ENCODE results near the gene CERCAM. TPM values are rescaled to one million over a fixed set of nuclear protein-coding genes. Genes with fewer than 3 reads are reported as not detected.

The CERCAM gene
- total and polyA plus RNA-seq, 2 experiments from 2014 or later: 2.7 to 7.9 TPM

DNA sequence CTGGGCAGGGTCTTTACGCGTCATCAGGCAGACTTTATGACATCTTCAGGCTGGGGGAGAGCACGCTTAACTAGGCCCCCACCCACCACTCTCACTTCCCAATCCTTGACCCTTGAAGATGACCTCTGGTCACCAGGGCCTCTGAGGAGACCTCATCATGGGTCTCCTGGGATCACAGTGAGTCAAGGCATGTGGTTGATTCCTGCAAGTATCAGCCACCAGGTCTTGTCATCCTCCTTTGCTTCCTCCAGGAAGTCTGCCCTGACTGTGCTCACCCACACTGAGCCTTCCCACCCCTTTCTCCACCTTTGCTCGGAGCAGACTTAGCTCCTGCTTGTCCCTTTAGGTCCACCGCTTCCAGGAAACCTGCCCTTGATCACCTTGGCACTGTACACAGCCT lies 52.4 kb downstream of the CERCAM start (continued):
- TF ChIP-seq, protein P1, sequence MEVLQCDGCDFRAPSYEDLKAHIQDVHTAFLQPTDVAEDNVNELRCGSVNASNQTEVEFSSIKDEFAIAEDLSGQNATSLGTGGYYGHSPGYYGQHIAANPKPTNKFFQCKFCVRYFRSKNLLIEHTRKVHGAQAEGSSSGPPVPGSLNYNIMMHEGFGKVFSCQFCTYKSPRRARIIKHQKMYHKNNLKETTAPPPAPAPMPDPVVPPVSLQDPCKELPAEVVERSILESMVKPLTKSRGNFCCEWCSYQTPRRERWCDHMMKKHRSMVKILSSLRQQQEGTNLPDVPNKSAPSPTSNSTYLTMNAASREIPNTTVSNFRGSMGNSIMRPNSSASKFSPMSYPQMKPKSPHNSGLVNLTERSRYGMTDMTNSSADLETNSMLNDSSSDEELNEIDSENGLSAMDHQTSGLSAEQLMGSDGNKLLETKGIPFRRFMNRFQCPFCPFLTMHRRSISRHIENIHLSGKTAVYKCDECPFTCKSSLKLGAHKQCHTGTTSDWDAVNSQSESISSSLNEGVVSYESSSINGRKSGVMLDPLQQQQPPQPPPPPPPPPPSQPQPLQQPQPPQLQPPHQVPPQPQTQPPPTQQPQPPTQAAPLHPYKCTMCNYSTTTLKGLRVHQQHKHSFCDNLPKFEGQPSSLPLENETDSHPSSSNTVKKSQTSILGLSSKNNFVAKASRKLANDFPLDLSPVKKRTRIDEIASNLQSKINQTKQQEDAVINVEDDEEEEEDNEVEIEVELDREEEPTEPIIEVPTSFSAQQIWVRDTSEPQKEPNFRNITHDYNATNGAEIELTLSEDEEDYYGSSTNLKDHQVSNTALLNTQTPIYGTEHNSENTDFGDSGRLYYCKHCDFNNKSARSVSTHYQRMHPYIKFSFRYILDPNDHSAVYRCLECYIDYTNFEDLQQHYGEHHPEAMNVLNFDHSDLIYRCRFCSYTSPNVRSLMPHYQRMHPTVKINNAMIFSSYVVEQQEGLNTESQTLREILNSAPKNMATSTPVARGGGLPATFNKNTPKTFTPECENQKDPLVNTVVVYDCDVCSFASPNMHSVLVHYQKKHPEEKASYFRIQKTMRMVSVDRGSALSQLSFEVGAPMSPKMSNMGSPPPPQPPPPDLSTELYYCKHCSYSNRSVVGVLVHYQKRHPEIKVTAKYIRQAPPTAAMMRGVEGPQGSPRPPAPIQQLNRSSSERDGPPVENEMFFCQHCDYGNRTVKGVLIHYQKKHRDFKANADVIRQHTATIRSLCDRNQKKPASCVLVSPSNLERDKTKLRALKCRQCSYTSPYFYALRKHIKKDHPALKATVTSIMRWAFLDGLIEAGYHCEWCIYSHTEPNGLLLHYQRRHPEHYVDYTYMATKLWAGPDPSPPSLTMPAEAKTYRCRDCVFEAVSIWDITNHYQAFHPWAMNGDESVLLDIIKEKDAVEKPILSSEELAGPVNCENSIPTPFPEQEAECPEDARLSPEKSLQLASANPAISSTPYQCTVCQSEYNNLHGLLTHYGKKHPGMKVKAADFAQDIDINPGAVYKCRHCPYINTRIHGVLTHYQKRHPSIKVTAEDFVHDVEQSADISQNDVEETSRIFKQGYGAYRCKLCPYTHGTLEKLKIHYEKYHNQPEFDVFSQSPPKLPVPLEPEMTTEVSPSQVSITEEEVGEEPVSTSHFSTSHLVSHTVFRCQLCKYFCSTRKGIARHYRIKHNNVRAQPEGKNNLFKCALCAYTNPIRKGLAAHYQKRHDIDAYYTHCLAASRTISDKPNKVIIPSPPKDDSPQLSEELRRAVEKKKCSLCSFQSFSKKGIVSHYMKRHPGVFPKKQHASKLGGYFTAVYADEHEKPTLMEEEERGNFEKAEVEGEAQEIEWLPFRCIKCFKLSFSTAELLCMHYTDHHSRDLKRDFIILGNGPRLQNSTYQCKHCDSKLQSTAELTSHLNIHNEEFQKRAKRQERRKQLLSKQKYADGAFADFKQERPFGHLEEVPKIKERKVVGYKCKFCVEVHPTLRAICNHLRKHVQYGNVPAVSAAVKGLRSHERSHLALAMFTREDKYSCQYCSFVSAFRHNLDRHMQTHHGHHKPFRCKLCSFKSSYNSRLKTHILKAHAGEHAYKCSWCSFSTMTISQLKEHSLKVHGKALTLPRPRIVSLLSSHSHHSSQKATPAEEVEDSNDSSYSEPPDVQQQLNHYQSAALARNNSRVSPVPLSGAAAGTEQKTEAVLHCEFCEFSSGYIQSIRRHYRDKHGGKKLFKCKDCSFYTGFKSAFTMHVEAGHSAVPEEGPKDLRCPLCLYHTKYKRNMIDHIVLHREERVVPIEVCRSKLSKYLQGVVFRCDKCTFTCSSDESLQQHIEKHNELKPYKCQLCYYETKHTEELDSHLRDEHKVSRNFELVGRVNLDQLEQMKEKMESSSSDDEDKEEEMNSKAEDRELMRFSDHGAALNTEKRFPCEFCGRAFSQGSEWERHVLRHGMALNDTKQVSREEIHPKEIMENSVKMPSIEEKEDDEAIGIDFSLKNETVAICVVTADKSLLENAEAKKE (CRISPR knock-in tag; IDR thresholded peaks at IDR 0.05): no peak
- TF ChIP-seq, protein P2, sequence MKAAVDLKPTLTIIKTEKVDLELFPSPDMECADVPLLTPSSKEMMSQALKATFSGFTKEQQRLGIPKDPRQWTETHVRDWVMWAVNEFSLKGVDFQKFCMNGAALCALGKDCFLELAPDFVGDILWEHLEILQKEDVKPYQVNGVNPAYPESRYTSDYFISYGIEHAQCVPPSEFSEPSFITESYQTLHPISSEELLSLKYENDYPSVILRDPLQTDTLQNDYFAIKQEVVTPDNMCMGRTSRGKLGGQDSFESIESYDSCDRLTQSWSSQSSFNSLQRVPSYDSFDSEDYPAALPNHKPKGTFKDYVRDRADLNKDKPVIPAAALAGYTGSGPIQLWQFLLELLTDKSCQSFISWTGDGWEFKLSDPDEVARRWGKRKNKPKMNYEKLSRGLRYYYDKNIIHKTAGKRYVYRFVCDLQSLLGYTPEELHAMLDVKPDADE (IDR thresholded peaks at IDR 0.05): no peak
- no peak for TF ChIP-seq ZNF114 (CRISPR knock-in tag; IDR thresholded peaks at IDR 0.05)
- TF ChIP-seq EZH2 (IDR thresholded peaks at IDR 0.05; ENCODE audit: low read depth, unreplicated experiment): no peak

DNA sequence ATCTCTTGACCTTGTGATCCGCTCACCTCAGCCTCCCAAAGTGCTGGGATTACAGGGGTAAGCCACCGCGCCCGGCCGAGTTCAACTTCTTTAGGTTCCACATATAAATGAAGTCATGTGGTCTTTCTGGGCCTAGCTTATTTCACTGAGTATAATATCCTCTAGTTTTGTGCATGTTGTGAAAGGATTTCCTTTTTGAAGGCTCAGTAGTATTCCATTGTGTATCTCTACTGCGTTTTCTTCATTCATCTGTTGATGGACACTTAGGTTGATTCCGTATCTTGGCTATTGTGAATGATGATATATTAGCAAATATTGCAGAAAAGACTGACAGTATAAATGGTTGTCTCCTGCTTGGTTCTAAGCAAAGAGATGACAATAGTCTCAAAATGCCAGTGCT lies 55.2 kb downstream of the CERCAM start:
- Histone ChIP-seq H3K36me3 (ENCODE audit: insufficient read depth) (peaks cover 10% of the 10 kb centered on the region; the same call in 1 of the 2 replicates), H3K27me3 (ENCODE audit: insufficient read depth) (no peaks in the 10 kb centered on the region), H3K4me3 (no peak overlapping the region), H4K20me1 (replicated peaks; ENCODE audit: insufficient read depth) (peaks cover 3% of the 10 kb centered on the region; the same call in 1 of the 2 replicates), H3K9me2 (ENCODE audit: insufficient read depth) (no peaks in the 10 kb centered on the region), H3K4me1 (ENCODE audit: insufficient read depth) (no peaks in the 10 kb centered on the region), H3K79me2 (replicated peaks; ENCODE audit: insufficient read depth) (no peaks in the 10 kb centered on the region), H2AFZ (no peak overlapping the region), H3K27ac (ENCODE audit: low read depth) (no peak overlapping the region), H3F3A (replicated peaks; ENCODE audit: low read depth) (no peaks in the 10 kb centered on the region), H3K4me2 (no peak overlapping the region)
- Mint-ChIP-seq H3K4me1 (peaks cover 8% of the 10 kb centered on the region), H3K27ac (no peak overlapping the region), H3K36me3 (ENCODE audit: low read depth) (peaks cover 21% of the 10 kb centered on the region), H3K27me3 (ENCODE audit: insufficient read depth, low read depth, poor library complexity) (peaks cover 8% of the 10 kb centered on the region), H3K4me3 (no peak overlapping the region), H3K9me3 (no peaks in the 10 kb centered on the region)
- DNase-seq (ENCODE audit: low spot score): no peak
- no peak for ATAC-seq
- TF ChIP-seq ZNF331 (CRISPR knock-in tag; IDR thresholded peaks at IDR 0.05; ENCODE audit: low read depth): no peak
- TF ChIP-seq JUNB (IDR thresholded peaks at IDR 0.05; ENCODE audit: unreplicated experiment): no peak
- no peak for TF ChIP-seq STAT1 (IDR thresholded peaks at IDR 0.05; ENCODE audit: unreplicated experiment)
- TF ChIP-seq, protein P1 (CRISPR knock-in tag; IDR thresholded peaks at IDR 0.05): no peak
- TF ChIP-seq NANOG (IDR thresholded peaks at IDR 0.05; ENCODE audit: borderline replicate concordance): no peak
- TF ChIP-seq POLR2AphosphoS5 (IDR thresholded peaks at IDR 0.05; ENCODE audit: low read depth): no peak
